ENCODE measurements around the gene TSSK1B.

Gene TSSK1B

DNA sequence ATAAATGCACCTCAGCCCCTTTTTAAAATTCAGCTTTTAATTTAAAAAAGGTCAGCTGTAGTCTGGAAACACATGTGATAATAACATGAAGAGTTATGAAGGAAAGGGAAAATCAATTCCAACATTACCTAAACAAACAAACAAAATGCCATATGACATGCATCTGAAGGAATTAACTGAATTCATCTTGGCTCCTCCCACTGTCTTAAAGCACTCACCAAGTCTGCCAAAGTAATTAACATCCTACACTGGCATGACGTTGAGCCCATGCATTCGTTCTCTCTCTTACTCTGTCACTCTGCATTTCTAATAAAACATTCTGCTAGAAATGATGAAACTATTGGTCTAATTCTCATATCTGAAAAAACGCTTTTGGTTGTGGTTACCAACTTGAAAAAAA is 37.7 kb downstream of the TSSK1B start:
- DNase-seq = no peak

DNA sequence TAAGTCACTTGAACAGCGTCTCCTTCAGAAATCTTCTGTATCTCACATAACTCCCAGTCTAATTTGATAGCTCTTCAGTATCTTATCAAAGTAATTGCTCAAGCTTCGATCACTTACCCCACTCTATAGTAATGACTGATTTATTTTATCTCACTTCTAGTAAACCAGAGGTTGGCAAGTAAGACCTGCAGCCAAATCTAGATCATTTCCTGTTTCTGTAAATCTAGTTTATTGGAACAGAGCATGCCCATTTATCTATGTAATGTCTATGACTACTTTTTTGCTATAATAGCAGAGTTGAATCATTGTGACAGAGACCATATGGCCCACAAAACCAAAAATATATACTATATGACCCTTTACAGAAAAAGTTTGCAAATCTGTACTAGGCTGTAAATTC is 40.1 kb downstream of the TSSK1B start:
- DNase-seq = no peak

DNA sequence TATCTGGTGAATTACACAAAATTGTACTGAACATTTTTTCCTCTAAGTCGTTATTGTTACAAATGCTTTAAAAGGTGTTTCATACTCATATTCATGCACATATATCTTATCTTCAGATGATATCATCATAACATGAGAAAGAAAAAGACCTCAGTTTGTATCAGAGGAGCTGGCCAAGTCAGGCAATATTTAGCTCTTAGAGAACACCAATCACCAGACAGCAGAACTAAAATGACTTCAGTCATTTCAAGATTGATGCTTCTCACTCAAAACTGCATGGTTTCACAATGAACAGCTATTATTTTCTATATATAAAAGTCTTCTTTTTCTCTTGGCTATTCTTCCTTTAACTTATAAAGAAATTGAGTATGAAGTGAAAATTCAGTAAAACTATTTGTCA is 44.6 kb downstream of the TSSK1B start:
- no peak for DNase-seq

GRCh38 chr5:113389116-113389515 is 45.7 kb downstream of the TSSK1B start:
- DNase-seq = no peak

DNA sequence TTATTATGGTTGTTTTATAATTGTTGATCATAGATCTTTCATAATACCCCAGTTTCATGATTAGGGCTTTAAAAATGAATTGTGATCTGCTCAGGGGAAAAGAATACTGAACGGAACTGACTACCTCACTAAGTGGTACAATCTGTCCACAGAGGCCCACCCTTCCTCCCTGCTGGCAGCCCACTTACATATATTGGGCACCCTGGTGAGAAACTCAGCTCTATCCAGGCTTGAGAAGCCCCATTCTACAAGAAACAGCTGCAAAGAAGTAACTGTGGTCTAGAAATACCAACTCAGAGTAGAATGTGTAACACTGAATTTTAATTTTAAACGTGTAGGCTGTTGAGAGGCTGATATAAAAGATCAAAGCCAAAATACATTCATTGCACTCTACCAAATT is 46.9 kb downstream of the TSSK1B start:
- no peak for DNase-seq

DNA sequence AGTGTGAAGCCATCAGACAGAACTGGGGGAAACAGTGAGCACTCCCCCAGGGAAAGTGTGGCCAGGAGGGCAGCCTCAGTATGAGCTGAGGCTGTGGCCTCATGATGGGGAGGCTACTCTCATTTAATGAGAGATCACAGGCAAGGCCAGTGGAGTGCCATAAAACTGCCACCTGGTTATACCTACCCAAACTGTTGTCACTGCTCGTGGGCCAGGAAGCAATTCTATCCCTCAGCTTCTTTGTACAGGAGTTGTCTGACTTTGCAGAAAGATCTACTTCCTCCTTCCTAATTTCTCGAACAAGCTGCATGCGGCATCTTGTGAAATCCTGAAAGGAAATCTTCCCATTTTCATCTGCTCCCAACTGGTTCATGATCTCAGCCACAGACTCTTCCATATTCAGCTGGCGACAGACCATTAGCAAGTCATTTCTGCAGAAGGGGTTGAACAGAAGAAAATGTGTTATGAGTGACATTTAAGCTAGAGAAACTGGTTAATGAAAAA is 50.0 kb downstream of the TSSK1B start:
- DNase-seq = no peak

DNA sequence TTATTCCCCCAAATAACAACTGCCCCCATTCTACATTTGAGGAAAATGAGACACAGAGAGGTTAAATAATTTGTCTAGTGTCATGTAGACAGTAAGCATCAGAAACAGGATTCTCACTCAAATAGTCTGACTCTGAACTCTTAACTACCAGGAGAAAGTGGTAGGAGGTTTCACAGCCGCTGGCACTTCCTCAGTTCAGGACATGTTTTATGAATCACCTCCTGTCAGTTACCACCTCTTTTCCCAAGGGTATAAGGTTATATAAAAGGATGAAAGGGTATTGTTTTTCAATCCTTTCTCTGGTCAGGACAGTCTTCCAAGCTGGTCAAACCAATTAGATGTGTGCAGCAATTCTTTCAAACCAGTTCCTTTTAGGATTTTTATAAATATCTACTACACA is 52.1 kb downstream of the TSSK1B start:
- no peak for DNase-seq
